ENCODE measurements around the gene SNTB2. TPM values are rescaled to one million over a fixed set of nuclear protein-coding genes. Genes with fewer than 3 reads are reported as not detected.

Gene SNTB2
- total and polyA plus RNA-seq, 4 donors: 2.1 to 7.8 (median 4.1) TPM

DNA sequence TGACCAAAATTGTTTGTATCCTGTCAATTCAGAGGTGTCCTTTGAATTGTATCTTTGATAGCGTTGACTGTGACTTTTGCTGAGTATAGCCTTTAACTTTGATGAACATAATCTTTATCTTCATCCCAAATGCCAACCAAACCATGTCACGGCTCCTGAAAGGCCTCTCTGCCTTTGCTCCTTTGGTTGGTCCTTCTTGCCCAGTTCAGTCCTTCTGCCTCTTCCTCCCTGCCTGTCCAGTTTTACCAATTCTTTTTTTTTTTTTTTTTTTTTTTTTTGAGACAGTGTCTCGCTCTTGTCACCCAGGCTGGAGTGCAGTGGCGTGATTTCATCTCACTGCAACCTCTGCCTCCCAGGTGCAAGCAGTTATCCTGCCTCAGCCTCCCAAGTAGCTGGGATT, 111.3 kb downstream of the SNTB2 start:
- no peaks in the 10 kb centered on the region for H3K9me3 ChIP-seq (ENCODE audit: control insufficient read depth in 4 of 4, low read length in 3 of 4)
- no peak overlapping the region for H3K9ac ChIP-seq (ENCODE audit: low read depth in 1 of 2, low read length in 2 of 2)
- TF ChIP-seq RXRA (IDR thresholded peaks at IDR 0.05) (no peak), NR2F2 (IDR thresholded peaks at IDR 0.05) (no peak), EGR1 (IDR thresholded peaks at IDR 0.05; ENCODE audit: low read depth in 2 of 2) (no peak)
- TF ChIP-seq, protein P1, sequence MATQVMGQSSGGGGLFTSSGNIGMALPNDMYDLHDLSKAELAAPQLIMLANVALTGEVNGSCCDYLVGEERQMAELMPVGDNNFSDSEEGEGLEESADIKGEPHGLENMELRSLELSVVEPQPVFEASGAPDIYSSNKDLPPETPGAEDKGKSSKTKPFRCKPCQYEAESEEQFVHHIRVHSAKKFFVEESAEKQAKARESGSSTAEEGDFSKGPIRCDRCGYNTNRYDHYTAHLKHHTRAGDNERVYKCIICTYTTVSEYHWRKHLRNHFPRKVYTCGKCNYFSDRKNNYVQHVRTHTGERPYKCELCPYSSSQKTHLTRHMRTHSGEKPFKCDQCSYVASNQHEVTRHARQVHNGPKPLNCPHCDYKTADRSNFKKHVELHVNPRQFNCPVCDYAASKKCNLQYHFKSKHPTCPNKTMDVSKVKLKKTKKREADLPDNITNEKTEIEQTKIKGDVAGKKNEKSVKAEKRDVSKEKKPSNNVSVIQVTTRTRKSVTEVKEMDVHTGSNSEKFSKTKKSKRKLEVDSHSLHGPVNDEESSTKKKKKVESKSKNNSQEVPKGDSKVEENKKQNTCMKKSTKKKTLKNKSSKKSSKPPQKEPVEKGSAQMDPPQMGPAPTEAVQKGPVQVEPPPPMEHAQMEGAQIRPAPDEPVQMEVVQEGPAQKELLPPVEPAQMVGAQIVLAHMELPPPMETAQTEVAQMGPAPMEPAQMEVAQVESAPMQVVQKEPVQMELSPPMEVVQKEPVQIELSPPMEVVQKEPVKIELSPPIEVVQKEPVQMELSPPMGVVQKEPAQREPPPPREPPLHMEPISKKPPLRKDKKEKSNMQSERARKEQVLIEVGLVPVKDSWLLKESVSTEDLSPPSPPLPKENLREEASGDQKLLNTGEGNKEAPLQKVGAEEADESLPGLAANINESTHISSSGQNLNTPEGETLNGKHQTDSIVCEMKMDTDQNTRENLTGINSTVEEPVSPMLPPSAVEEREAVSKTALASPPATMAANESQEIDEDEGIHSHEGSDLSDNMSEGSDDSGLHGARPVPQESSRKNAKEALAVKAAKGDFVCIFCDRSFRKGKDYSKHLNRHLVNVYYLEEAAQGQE (IDR thresholded peaks at IDR 0.05): no peak
- H3K4me1 ChIP-seq (ENCODE audit: control insufficient read depth in 4 of 4, insufficient read depth in 4 of 4, low read length in 3 of 4): no peaks in the 10 kb centered on the region
- peaks cover 0 to 11% (median 2%) of the 10 kb centered on the region in 4 donors for H3K36me3 ChIP-seq (ENCODE audit: control insufficient read depth in 4 of 4, insufficient read depth in 3 of 4, low read depth in 1 of 4, low read length in 3 of 4)
- H3K27me3 ChIP-seq (ENCODE audit: control insufficient read depth in 4 of 4, insufficient read depth in 4 of 4, low read length in 3 of 4): no peaks in the 10 kb centered on the region
- H3K27ac ChIP-seq (ENCODE audit: low read depth in 1 of 2, low read length in 2 of 2): no peak overlapping the region
- DNase-seq (ENCODE audit: low spot score): no peak
- WGBS: 98% methylated on average over 4 of the region's 4 CpGs
- H3K4me3 ChIP-seq (ENCODE audit: low read depth in 1 of 3, low read length in 3 of 3): no peak overlapping the region

DNA sequence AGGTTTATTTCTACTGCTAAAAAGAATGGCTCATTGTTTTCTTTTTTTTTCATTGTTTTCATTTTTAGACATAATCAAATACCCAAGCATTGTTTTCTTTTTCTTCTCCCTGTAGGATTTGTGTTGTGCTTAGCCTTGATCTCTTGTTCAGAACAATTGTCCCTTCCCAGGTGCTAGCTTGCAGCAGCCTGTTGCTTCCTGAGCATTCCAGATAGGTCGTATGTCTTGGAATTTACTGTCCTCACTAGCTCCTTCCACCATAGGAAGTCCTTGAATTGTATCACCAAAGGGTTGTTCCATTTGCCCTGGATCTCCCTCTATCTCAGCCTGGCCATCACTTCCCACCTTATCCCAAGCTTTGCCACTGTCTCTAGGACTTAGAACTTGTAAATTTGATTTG, 114.2 kb downstream of the SNTB2 start:
- TF ChIP-seq HNF4G (IDR thresholded peaks at IDR 0.05) (no peak), RAD21 (IDR thresholded peaks at IDR 0.05) (no peak), NR2F2 (IDR thresholded peaks at IDR 0.05) (no peak), EGR1 (IDR thresholded peaks at IDR 0.05; ENCODE audit: low read depth in 2 of 2) (no peak), FOXA2 (IDR thresholded peaks at IDR 0.05) (no peak), YY1 (IDR thresholded peaks at IDR 0.05) (no peak), GABPA (IDR thresholded peaks at IDR 0.05 in 1 of 2, conservative IDR thresholded peaks at IDR 0.05 in 1 of 2) (no peak), HNF4A (conservative IDR thresholded peaks at IDR 0.05) (no peak), JUND (IDR thresholded peaks at IDR 0.05) (no peak), RXRA (IDR thresholded peaks at IDR 0.05) (no peak), SP1 (IDR thresholded peaks at IDR 0.05) (no peak), FOXA1 (IDR thresholded peaks at IDR 0.05) (no peak), TAF1 (conservative IDR thresholded peaks at IDR 0.05) (no peak)
- TF ChIP-seq, protein P2, sequence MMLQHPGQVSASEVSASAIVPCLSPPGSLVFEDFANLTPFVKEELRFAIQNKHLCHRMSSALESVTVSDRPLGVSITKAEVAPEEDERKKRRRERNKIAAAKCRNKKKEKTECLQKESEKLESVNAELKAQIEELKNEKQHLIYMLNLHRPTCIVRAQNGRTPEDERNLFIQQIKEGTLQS (IDR thresholded peaks at IDR 0.05): no peak
- TF ChIP-seq, protein P3, sequence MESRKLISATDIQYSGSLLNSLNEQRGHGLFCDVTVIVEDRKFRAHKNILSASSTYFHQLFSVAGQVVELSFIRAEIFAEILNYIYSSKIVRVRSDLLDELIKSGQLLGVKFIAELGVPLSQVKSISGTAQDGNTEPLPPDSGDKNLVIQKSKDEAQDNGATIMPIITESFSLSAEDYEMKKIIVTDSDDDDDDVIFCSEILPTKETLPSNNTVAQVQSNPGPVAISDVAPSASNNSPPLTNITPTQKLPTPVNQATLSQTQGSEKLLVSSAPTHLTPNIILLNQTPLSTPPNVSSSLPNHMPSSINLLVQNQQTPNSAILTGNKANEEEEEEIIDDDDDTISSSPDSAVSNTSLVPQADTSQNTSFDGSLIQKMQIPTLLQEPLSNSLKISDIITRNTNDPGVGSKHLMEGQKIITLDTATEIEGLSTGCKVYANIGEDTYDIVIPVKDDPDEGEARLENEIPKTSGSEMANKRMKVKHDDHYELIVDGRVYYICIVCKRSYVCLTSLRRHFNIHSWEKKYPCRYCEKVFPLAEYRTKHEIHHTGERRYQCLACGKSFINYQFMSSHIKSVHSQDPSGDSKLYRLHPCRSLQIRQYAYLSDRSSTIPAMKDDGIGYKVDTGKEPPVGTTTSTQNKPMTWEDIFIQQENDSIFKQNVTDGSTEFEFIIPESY (IDR thresholded peaks at IDR 0.05): no peak
- TF ChIP-seq, protein P4, sequence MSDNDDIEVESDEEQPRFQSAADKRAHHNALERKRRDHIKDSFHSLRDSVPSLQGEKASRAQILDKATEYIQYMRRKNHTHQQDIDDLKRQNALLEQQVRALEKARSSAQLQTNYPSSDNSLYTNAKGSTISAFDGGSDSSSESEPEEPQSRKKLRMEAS (IDR thresholded peaks at IDR 0.05): no peak
- TF ChIP-seq, protein P5, sequence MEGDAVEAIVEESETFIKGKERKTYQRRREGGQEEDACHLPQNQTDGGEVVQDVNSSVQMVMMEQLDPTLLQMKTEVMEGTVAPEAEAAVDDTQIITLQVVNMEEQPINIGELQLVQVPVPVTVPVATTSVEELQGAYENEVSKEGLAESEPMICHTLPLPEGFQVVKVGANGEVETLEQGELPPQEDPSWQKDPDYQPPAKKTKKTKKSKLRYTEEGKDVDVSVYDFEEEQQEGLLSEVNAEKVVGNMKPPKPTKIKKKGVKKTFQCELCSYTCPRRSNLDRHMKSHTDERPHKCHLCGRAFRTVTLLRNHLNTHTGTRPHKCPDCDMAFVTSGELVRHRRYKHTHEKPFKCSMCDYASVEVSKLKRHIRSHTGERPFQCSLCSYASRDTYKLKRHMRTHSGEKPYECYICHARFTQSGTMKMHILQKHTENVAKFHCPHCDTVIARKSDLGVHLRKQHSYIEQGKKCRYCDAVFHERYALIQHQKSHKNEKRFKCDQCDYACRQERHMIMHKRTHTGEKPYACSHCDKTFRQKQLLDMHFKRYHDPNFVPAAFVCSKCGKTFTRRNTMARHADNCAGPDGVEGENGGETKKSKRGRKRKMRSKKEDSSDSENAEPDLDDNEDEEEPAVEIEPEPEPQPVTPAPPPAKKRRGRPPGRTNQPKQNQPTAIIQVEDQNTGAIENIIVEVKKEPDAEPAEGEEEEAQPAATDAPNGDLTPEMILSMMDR (IDR thresholded peaks at IDR 0.05; ENCODE audit: low read depth, low read length, missing input control): no peak
- TF ChIP-seq, protein P1 (IDR thresholded peaks at IDR 0.05): no peak
- 81% methylated on average over 1 of the region's 1 CpG for WGBS
- Histone ChIP-seq H3K36me3 (ENCODE audit: control insufficient read depth in 4 of 4, insufficient read depth in 3 of 4, low read depth in 1 of 4, low read length in 3 of 4) (peaks cover 0 to 11% (median 2%) of the 10 kb centered on the region in 4 donors), H3K9me3 (ENCODE audit: control insufficient read depth in 4 of 4, low read length in 3 of 4) (no peaks in the 10 kb centered on the region), H3K4me1 (ENCODE audit: control insufficient read depth in 4 of 4, insufficient read depth in 4 of 4, low read length in 3 of 4) (no peaks in the 10 kb centered on the region), H3K9ac (ENCODE audit: low read depth in 1 of 2, low read length in 2 of 2) (no peak overlapping the region), H3K27me3 (ENCODE audit: control insufficient read depth in 4 of 4, insufficient read depth in 4 of 4, low read length in 3 of 4) (no peaks in the 10 kb centered on the region), H3K4me3 (ENCODE audit: low read depth in 1 of 3, low read length in 3 of 3) (no peak overlapping the region), H3K27ac (ENCODE audit: low read depth in 1 of 2, low read length in 2 of 2) (no peak overlapping the region)
- DNase-seq (ENCODE audit: low spot score): no peak

Data from liver (tissue), 9 donors.